22Rv1 (cell line): ENCODE data around the gene KCNAB3.

ENCODE experiments used
- H3K27ac ChIP-seq: fragments of 450-650 bp; 2 replicates; pipeline ENCODE4 v1.5.1; 2017
- CTCF ChIP-seq: fragments of 450-650 bp; IDR thresholded peaks from 2 replicates; pipeline ENCODE4 v1.5.1; 2017; ENCODE audit warnings: mild to moderate bottlenecking
- ZFX ChIP-seq: fragments of 450-650 bp; IDR thresholded peaks from 2 replicates; pipeline ENCODE4 v1.6.1; 2017; ENCODE audit warnings: antibody characterized with exemption, borderline replicate concordance

Gene KCNAB3

DNA sequence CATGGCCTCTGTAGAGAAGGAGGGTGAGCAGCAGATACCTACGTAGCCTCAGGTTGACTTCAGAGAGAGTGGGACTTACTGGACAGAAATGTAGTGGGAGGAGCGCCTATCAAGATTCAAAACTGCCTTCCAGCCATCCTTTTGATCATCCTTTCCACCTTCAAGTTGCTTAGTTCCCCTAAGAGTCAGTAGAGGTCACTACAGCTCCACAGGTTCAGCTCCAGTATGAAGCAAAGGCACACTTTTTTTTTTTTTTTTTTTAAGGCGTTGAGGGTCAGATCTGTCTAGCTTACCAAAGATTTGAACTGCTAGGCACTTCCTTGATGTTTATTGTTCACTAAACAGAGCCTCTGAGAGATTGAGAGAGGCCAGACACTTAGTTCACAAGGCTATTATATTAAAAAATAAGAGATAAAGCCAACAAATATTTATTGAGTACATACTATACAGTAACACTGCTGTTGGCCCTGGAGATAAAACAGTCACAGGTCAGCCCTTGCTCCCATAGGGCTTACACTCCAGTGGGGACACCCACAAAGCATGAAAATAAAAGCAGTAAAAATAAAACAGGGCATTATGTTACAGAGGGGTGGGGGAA lies 16.6 kb downstream of the KCNAB3 start:
- H3K27ac ChIP-seq = peak overlapping the region; percentile 94
- TF ChIP-seq ZFX = no peak
- TF ChIP-seq CTCF = peak; percentile 83

DNA sequence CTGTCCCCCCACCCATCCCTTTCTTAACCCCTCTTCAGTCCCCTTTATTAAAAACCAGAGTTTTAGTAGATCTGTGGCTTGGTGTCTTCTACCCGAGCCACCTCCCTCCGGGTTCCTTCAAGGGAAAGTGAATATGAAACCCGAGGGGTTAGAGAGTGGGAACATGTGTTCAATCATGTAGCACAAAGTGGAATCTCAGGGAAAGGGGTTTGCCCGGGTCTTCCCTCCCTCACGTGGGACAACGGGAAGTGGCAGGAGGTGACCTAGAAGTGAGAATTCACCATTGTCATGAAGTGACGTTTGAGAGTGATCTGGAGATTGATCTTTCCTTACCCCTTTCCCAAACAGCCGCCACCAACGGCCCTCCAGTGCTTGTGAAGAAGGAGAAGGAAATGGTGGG lies 18.5 kb downstream of the KCNAB3 start:
- peak overlapping the region; percentile 94 for H3K27ac ChIP-seq
- no peak for TF ChIP-seq CTCF
- no peak for TF ChIP-seq ZFX

DNA sequence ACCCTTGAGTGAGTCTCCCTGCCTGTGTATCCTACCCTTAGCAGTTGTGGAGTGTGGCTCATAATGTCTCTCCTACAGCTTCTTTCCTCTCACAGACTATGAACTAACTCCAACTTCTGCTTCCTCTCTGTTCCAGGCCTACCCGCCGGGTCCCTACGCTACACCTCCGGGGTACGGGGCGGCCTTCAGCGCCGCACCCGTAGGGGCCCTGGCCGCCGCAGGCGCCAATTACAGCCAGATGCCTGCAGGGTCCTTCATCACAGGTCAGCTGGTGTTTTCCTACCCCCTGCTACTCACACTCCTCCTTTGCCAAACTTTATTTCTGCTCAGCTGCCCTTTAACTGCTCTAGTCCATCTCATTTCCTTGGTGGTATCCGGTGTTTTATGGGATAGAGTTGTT lies 18.9 kb downstream of the KCNAB3 start:
- no peak for TF ChIP-seq ZFX
- TF ChIP-seq CTCF = no peak
- H3K27ac ChIP-seq = peak overlapping the region; percentile 94

GRCh38 chr17:7910281-7910680 lies 19.4 kb downstream of the KCNAB3 start:
- TF ChIP-seq ZFX (no peak), CTCF (no peak)
- 0 out of 2 replicates have a peak overlapping the region, but pooled peaks have one; percentile 17 for H3K27ac ChIP-seq

GRCh38 chr17:7909089-7909488 lies 20.6 kb downstream of the KCNAB3 start:
- TF ChIP-seq CTCF = no peak
- TF ChIP-seq ZFX = no peak
- no peak overlapping the region for H3K27ac ChIP-seq

DNA sequence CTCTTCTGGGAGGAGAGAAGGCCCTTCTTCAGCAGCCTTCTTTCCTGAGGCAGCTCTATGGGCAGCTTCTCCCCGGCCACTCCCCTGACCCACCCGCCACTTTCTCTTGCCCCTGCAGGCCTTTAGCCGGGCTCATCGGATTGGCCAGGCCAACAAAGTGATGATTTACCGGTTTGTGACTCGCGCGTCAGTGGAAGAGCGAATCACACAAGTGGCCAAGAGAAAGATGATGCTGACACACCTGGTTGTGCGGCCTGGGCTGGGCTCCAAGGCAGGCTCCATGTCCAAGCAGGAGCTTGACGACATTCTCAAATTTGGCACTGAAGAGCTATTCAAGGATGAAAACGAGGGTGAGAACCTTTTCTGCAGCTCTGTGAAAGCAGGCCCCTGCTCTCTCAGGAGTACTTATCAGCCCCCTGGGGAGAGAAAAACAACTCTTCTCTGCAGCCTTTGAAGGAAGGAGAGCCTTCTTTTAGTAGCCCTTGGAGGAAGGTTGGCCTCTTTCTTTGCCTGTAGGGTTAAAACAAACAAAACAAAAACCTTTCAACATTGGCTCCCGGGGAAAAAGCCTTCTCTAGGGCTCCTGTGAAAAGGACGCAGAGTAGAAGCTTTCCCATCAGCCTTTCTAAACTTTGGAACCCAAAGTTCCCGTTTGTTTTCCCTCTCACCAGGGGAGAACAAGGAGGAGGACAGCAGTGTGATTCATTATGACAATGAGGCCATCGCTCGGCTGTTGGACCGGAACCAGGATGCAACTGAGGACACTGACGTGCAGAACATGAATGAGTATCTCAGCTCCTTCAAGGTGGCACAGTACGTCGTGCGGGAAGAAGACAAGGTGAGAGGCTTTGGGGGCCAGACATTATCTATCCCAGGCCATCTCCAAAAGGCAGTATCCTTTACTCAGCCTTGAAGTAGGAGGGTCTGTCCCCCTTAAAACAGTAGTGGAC lies 26.2 kb downstream of the KCNAB3 start:
- no peak overlapping the region for H3K27ac ChIP-seq

More for the DNA sequence above, 26.2 kb downstream of the KCNAB3 start:
- TF ChIP-seq ZFX (no peak), CTCF (no peak)
